Activated T-helper 1 cell treated with anti-CD3 and anti-CD28 coated beads, Interleukin-12 subunit alpha, Interleukin-12 subunit beta, Interleukin-2, Interleukin-4 antibody, amounts not matched to agents 30 ng/mL and 10 ng/mL and 1 ng/mL, durations not matched to agents 14 hours and 24 hours and 36 hours (primary cell): Measurements from ENCODE around the gene PARN. TPM values are rescaled to one million over a fixed set of nuclear protein-coding genes. Genes with fewer than 3 reads are reported as not detected.
"Not testable (repeated sequence)": the region's sequence is repeated elsewhere in the genome, so short reads cannot be mapped to it uniquely, and the experiment has no call there.

ENCODE experiments used
- DNase-seq: peaks from one replicate; pipeline ENCODE4 v3.0.0; 2021; ENCODE audit warnings: low spot score
- H3K27ac Mint-ChIP-seq: one replicate; pipeline ENCODE4 v1.8.0; 2021; ENCODE audit warnings: mild to moderate bottlenecking, mixed read lengths
- H3K27me3 Mint-ChIP-seq: one replicate; pipeline ENCODE4 v1.8.0; 2022; ENCODE audit warnings: mild to moderate bottlenecking, moderate library complexity, mixed read lengths; ENCODE audit not compliant: insufficient read depth
- H3K36me3 Mint-ChIP-seq: one replicate; pipeline ENCODE4 v1.8.0; 2021; ENCODE audit warnings: low read depth, mixed read lengths
- H3K4me1 Mint-ChIP-seq: one replicate; pipeline ENCODE4 v1.8.0; 2021; ENCODE audit warnings: low read depth, mixed read lengths
- H3K4me3 Mint-ChIP-seq: one replicate; pipeline ENCODE4 v1.8.0; 2021; ENCODE audit warnings: mild to moderate bottlenecking, moderate library complexity, mixed read lengths
- H3K9me3 Mint-ChIP-seq: one replicate; pipeline ENCODE4 v1.8.0; 2021; ENCODE audit warnings: mixed read lengths
- intact Hi-C: fragments of 100-400 bp; cut with micrococcal nuclease; formaldehyde crosslinking; loops from one replicate; pipeline ENCODE4 v1.15.1; 2024
- total RNA-seq: library from RNA; stranded (reverse); gene quantifications from 2 replicates; pipeline ENCODE4 v1.2.3, GENCODE V29; 2022

The PARN gene
- total RNA-seq, 1 donor from 2014 or later: 55.4 TPM

DNA sequence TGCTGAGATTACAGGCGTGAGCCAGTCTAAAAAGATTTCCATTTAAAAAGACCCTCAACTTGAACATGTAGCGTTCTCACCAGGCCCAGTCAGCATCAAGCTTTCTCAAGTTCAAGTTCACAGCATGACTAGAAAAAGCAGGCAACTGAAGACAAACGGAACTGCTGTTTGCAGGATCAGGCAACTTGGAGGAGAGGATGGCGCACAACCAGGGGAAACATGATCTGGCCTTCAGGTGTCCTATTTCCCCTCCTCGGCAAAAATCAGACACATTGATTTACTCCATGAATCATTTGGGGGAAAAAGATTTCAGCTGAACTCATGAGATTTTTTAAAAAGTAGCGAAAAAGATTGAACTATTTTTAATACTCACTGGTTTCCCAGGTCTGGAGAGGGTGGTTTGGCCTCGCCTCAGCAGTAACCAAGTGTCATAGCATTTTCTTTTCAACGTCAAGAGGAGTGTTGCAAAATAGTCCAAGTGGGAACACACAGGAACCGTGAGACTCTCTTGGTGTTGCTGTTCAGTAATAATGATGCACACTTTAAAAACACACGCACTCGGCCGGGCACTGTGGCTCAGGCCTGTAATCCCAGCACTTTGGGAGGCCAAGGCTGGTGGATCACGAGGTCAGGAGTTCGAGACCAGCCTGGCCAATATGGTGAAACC is 201.0 kb downstream of the PARN start:
- H3K9me3 Mint-ChIP-seq, H3K4me3 Mint-ChIP-seq, DNase-seq, H3K4me1 Mint-ChIP-seq, H3K27me3 Mint-ChIP-seq, H3K36me3 Mint-ChIP-seq, intact Hi-C loops, H3K27ac Mint-ChIP-seq: not testable (repeated sequence)

DNA sequence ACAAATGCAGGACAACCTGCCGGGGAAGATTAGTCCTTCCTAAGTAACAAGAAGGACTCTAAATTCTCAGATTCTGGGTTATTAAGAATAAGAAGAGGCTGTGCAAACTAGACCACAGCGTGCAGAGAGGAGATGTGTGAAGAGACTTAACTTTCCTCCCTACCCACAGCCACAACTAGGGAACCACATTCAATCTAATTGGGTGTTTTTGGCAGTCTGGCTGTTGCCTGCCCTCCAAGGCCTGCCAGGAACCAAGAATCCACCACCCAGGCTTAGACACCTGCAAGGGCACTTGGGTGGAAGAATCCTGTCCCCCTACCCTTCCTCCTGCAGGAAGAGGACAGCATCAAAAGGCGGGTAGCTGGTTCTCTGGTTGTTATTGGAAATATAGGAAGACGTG is 202.0 kb downstream of the PARN start:
- no peak for DNase-seq
- Mint-ChIP-seq H3K27me3 (no peaks in the 10 kb centered on the region), H3K9me3 (no peaks in the 10 kb centered on the region), H3K36me3 (no peaks in the 10 kb centered on the region), H3K4me3 (no peak overlapping the region), H3K4me1 (no peaks in the 10 kb centered on the region), H3K27ac (no peak overlapping the region)
- intact Hi-C loops: no loop called here

DNA sequence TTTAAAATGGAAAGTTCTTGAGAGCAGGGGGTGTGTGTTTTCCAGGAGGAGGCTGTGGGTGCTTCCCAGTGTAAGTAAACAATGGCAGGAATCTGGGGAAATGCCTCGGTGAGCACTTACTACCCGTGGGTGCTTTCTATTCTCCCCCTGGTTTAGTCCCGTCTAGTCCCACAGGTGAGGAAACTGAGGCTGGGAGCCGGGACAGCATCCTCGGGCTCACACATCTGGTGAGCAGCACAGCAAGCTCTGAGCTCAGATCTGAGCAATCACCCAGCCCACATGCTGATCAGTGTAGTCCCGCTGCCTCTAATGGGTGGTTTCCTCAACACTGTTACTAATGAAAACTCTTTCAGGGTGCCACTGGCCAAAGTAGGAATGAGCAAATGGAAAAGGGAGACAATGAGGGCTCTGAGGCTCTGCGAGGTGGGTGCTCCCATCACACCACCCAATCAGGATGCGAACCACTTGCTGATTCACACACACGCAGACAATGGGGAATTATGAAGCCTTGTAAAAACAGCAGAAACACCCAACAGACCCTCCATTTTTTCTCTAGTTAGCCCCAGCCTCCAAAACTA is 202.6 kb downstream of the PARN start:
- H3K9me3 Mint-ChIP-seq: no peaks in the 10 kb centered on the region
- no peaks in the 10 kb centered on the region for H3K27me3 Mint-ChIP-seq
- H3K36me3 Mint-ChIP-seq: no peaks in the 10 kb centered on the region
- no peak overlapping the region for H3K27ac Mint-ChIP-seq
- intact Hi-C loops: no loop called here
- DNase-seq: no peak
- H3K4me1 Mint-ChIP-seq: no peaks in the 10 kb centered on the region
- H3K4me3 Mint-ChIP-seq: no peak overlapping the region

DNA sequence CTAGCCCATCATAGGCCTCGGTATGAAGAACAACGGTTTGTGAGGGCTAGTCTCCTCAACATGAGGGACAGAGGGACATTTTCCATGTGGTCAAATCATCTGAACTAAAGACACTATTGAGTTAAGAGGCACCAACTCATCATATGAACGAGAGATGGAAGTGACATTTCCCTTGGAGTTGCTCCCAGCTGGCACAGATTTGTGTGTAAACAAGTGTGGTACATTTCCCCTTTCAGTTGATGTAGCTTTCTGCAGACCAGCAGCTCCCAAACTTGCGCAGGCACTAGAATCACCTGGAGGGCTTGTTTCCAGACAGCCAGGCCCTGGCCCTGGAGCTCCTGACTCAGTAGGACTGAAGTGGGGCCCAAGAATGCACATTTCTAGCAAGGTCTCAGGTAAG is 205.5 kb downstream of the PARN start:
- no peak overlapping the region for H3K4me3 Mint-ChIP-seq
- H3K36me3 Mint-ChIP-seq: no peaks in the 10 kb centered on the region
- no peak overlapping the region for H3K27ac Mint-ChIP-seq
- intact Hi-C loops: no loop called here
- H3K4me1 Mint-ChIP-seq: no peaks in the 10 kb centered on the region
- no peak for DNase-seq
- H3K9me3 Mint-ChIP-seq: no peaks in the 10 kb centered on the region
- H3K27me3 Mint-ChIP-seq: no peaks in the 10 kb centered on the region

DNA sequence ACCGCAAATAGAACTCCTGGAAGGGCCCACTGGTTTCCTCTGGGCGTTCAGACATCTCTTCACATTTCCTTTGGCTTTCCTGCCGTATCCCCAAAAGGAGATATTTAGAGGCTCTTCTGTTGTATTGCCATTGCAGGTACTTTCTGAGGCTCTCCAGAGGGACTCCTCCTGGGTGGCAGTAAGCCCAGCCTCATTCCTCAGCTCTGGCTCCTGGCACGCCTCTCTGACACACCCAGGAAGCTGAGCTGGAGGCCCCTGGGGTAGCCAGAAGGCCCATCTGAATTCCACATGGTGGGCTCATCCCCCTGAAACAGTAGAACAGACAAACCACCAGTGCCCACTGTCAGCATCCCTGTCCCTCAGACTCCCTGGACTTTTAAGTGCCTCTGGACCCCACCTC is 206.7 kb downstream of the PARN start:
- H3K9me3 Mint-ChIP-seq: no peaks in the 10 kb centered on the region
- intact Hi-C loops: no loop called here
- H3K36me3 Mint-ChIP-seq: no peaks in the 10 kb centered on the region
- H3K27me3 Mint-ChIP-seq: no peaks in the 10 kb centered on the region
- no peak overlapping the region for H3K4me3 Mint-ChIP-seq
- no peak for DNase-seq
- no peaks in the 10 kb centered on the region for H3K4me1 Mint-ChIP-seq
- H3K27ac Mint-ChIP-seq: no peak overlapping the region

DNA sequence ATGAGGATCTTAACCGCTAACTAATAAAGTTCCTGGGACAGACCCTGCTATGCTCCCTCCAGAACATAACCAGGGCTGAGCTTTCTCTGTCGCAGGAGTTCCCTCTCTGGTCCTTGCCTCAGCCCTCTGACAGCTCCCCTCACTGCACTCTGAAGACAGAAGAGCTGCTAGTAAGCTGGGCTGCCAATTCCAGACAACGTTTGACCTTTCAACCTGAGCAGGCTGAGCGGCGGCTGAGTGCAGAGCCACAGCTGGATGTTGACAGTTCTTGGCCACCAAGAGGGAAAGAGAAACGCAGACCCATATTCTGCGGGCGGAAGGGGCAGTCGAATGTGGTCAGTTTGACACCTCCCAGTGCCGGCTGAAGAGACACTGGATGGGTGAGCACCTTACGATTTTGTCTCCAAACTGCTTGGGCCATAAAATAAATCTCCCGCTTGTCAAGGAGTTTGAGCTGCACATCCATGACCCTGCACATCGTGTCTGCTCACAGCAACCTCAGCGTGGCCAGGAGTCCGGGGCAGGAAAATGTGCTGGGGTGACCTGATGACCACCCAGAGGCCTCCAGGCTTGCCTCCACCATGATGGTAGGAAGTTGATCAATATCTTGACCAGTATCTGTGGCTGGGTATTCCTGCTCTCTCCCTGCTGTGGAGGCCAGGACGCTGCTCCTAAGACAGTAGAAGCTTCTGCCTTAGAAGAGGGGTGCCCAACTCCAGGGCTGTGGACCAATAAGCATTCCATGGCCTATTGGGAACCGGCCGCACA is 209.2 kb downstream of the PARN start:
- peaks cover 2% of the 10 kb centered on the region for H3K9me3 Mint-ChIP-seq
- no peaks in the 10 kb centered on the region for H3K27me3 Mint-ChIP-seq
- no peak for DNase-seq
- no peak overlapping the region for H3K4me3 Mint-ChIP-seq
- no peak overlapping the region for H3K27ac Mint-ChIP-seq
- intact Hi-C loops: no loop called here
- H3K36me3 Mint-ChIP-seq: no peaks in the 10 kb centered on the region
- no peaks in the 10 kb centered on the region for H3K4me1 Mint-ChIP-seq

DNA sequence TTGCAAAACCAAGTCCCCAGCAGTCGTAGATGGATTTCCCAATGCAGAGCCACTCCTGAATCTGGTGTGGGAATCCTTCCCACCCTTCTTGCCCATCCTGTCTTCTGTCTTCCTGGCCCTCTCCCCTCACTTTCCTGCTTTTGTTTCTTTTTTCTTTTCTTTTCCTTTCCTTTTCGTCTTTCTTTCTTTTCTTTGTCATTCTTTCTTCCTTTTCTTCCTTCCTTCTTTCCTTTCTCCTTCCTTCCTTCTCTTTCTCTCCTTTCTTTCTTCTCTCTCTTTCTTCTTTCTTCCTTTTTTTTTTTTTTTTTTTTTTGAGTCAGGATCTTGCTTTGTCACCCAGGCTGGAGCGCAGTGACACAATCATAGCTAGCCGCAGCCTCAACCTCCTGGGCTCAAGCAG is 209.8 kb downstream of the PARN start:
- H3K36me3 Mint-ChIP-seq, H3K27me3 Mint-ChIP-seq, H3K27ac Mint-ChIP-seq, H3K4me1 Mint-ChIP-seq, intact Hi-C loops, H3K9me3 Mint-ChIP-seq, DNase-seq, H3K4me3 Mint-ChIP-seq: not testable (repeated sequence)

DNA sequence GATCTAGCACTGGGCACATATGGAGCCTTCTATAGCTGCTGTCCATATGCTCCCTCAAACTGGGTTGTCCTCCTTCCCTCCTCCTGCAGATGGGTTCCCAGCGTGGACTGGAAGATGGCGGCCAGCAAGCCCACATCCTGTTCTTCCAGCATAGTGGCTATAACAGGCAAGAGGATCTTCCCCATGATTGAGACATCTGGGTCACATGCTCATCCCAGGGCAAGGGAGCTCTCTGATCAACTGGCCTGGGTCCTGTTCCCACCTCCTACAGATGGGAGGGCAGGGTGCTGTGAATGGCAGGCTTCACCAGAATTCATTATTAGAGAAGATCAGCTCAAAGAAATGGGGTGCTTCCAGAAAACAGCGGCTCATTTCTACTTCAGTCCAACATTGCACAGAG is 210.2 kb downstream of the PARN start:
- peaks cover 5% of the 10 kb centered on the region for H3K9me3 Mint-ChIP-seq
- H3K4me3 Mint-ChIP-seq: no peak overlapping the region
- intact Hi-C loops: no loop called here
- no peak overlapping the region for H3K27ac Mint-ChIP-seq
- no peaks in the 10 kb centered on the region for H3K4me1 Mint-ChIP-seq
- DNase-seq: no peak
- no peaks in the 10 kb centered on the region for H3K36me3 Mint-ChIP-seq
- H3K27me3 Mint-ChIP-seq: no peaks in the 10 kb centered on the region

DNA sequence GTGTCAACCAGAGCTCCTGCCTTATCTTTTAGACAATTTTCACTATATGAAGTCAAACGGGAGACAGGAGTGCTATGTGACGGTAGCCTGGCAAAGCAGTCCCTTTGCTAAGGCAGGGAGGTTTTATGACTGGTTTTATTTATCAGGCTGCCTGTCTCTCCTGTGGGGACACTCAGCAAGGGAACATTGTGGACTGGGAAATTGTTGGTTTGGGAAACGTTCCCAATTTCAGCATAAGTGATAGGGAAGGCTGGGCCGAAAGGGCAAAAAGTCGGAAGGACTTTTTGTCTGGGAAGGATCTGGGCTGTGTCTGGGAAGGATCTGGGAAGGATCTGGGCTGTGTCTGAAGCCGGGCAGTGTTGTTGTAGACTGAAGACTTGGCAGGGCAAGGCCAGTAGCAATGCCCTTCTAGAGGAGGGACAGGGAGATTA is 211.2 kb downstream of the PARN start:
- Mint-ChIP-seq H3K4me1 (no peaks in the 10 kb centered on the region), H3K27me3 (no peaks in the 10 kb centered on the region), H3K4me3 (no peak overlapping the region), H3K9me3 (peaks cover 5% of the 10 kb centered on the region), H3K27ac (no peak overlapping the region), H3K36me3 (no peaks in the 10 kb centered on the region)
- intact Hi-C loops: no loop called here
- no peak for DNase-seq

DNA sequence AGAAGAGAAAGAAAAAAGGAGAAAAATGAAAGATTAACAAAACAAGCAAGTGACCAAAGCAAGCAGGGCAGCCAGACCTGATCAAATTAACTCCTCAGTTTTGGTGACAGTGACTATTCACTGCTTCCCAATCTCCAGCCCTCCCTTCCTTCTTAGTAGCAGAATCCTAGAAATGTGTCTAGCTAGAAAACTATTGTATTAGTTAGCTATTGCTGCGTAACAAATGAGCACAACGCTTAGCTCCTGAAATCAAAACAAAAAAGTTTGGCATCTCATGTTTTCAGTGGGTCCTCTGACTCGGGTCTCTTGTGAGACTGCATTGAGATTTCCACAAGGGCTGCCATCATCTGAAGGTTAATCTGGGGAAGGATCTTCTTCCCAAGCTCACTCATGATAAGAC is 213.9 kb downstream of the PARN start:
- no peak overlapping the region for H3K4me3 Mint-ChIP-seq
- no peak overlapping the region for H3K27ac Mint-ChIP-seq
- no peak for DNase-seq
- H3K4me1 Mint-ChIP-seq: no peaks in the 10 kb centered on the region
- H3K27me3 Mint-ChIP-seq: no peaks in the 10 kb centered on the region
- peaks cover 5% of the 10 kb centered on the region for H3K9me3 Mint-ChIP-seq
- no peaks in the 10 kb centered on the region for H3K36me3 Mint-ChIP-seq
- intact Hi-C loops: no loop called here

DNA sequence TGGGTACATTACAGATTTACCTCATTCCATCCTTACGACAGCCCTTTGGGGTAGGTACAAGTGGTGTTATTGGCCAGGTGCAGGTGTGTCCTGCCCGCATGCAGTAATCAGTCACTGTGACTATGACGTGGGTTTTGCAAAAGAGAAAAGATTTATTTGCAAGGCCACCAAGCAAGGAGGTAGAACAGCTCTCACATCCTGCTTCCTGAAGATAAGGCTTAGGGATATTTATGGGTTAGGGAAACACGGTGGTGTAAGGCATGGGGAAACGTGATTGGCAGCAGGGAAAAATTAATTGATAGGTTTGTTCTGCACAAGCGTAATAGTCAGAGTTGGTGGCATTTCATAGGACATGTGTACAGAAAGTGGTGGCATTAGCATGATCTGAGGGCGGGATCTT is 214.8 kb downstream of the PARN start:
- intact Hi-C loops: no loop called here

DNA sequence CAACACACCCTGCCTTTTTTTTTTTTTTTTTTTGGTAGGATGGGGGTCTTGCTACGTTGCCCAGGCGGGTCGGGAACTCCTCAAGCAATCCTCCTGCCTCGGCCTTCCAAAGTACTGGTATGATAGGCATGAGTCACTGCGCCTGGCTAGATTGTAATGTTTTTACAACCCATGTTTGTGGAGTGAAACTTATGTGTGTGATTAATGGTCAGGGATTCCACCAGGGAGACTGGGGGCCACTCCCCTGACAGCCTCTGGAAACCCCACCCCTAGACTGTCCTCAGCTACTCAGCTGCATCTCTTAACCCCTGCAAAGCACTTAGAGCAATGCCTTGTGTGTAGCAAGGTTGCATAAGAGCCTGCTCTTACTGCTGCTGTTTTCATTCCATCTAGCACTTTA is 220.5 kb downstream of the PARN start:
- Mint-ChIP-seq H3K27ac (no peak overlapping the region), H3K27me3 (no peaks in the 10 kb centered on the region), H3K36me3 (no peaks in the 10 kb centered on the region), H3K4me1 (no peaks in the 10 kb centered on the region), H3K4me3 (no peak overlapping the region), H3K9me3 (no peaks in the 10 kb centered on the region)
- intact Hi-C loops: no loop called here
- DNase-seq: no peak

More for the DNA sequence above, 214.8 kb downstream of the PARN start:
- peaks cover 5% of the 10 kb centered on the region for H3K9me3 Mint-ChIP-seq
- no peaks in the 10 kb centered on the region for H3K27me3 Mint-ChIP-seq
- no peaks in the 10 kb centered on the region for H3K4me1 Mint-ChIP-seq
- no peak overlapping the region for H3K4me3 Mint-ChIP-seq
- no peak overlapping the region for H3K27ac Mint-ChIP-seq
- no peak for DNase-seq
- no peaks in the 10 kb centered on the region for H3K36me3 Mint-ChIP-seq

DNA sequence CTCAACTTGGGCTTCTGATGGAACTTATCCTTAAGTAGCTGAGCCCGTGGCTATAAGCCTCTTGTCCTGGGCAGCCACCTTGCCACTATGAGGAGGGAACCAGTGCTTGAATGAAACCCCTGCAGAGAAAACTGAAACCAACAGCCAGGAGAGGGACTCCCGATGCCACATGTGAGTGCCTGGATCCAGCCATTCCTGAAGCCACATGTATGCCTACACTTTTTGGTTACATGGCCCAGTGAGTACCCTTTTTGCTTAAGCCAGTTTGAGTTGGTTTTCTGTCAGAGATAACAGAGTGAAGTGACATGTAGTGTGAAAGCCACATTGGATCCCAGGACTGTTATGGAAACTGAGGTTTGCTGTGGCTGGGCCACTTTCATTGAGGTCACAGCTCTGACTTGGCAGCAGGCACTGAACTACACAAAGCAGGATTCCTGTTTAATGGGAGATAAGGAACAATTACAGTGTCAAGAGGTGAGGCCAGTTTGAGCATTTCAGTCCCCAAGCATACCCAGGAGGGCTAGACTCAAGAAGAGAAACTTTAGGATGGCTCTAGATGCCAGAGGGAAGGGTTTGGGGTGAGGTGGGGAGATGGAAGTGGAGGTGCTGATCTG is 222.2 kb downstream of the PARN start:
- no peaks in the 10 kb centered on the region for H3K27me3 Mint-ChIP-seq

More for the DNA sequence above, 222.2 kb downstream of the PARN start:
- H3K4me1 Mint-ChIP-seq: no peaks in the 10 kb centered on the region
- no peaks in the 10 kb centered on the region for H3K9me3 Mint-ChIP-seq
- DNase-seq: no peak
- no peak overlapping the region for H3K4me3 Mint-ChIP-seq
- intact Hi-C loops: no loop called here
- H3K27ac Mint-ChIP-seq: no peak overlapping the region
- no peaks in the 10 kb centered on the region for H3K36me3 Mint-ChIP-seq
